Central memory CD4-positive, alpha-beta T cell (primary cell): ENCODE data around the gene PSMB8.

Experiments used
- DNase-seq: peaks from one replicate; pipeline ENCODE4 v3.0.0; 2022

The PSMB8 gene

DNA sequence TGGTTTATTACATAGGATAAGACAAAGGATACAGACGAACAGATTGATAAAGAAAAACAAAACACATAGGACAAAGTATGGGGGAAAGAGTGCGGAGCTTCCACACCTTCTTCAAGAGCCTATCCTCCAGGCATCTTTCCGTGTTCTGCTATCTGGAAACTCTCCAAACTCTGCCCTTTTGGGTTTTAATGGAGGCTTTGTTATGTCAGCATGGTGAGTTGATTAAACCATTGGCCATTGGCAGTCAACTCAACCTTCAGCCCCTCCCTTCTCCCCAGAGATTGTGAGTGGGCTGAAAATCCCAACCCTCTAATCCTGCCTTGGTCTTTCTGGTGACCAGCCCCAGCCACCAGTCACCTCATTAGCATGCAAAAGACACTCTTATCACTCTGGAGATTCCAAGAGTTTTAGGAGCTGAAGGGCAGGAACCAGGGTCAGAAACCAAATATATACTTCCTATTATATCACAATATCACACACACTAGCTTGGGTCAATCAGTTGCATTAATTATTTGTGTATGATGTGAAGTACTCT lies 50.9 kb downstream of the PSMB8 start:
- no peak for DNase-seq
